Stomach (tissue), 9 donors: Measurements from ENCODE around the gene SYNPO2. TPM values are rescaled to one million over a fixed set of nuclear protein-coding genes. Genes with fewer than 3 reads are reported as not detected.

Source experiments
- DNase-seq, 2 donors: peaks; one replicate each; pipeline versions ENCODE4 v3.0.0 to v3.0.0-alpha.2; 2013 to 2019
- H3K27ac ChIP-seq, 5 donors: fragments of 200-600 bp in 4 of 5; sonication (generic) in 4 of 5; one replicate each; pipeline ENCODE4 v1.5.1; 2013 to 2019; ENCODE audit warnings: mild to moderate bottlenecking in 1 of 5, moderate library complexity in 1 of 5
- H3K27me3 ChIP-seq, 3 donors: fragments of 200-600 bp; sonication (generic); one replicate each; pipeline ENCODE4 v1.5.1; 2017 to 2019; ENCODE audit warnings: mixed run types in 1 of 3
- H3K36me3 ChIP-seq, 4 donors: fragments of 200-600 bp; sonication (generic); 1 replicate in 3 of 4; 2 replicates in 1 of 4; pipeline ENCODE4 v1.5.1; 2016 to 2019
- H3K4me1 ChIP-seq, 4 donors: fragments of 200-600 bp; sonication (generic); one replicate each; pipeline ENCODE4 v1.5.1; 2016 to 2019
- H3K4me3 ChIP-seq, 4 donors: fragments of 200-600 bp; sonication (generic) in 3 of 4; one replicate each; pipeline ENCODE4 v1.5.1; 2016 to 2019; ENCODE audit warnings: mild to moderate bottlenecking in 1 of 4
- H3K9me3 ChIP-seq, 4 donors: fragments of 200-600 bp; sonication (generic); one replicate each; pipeline ENCODE4 v1.5.1; 2016 to 2019
- POLR2A ChIP-seq, 4 donors: fragments of 450-650 bp; IDR thresholded peaks; one replicate each; pipeline ENCODE4 v1.6.1; 2016; ENCODE audit warnings: antibody characterized with exemption in 4 of 4, control low read depth in 2 of 4, mild to moderate bottlenecking in 1 of 4, moderate library complexity in 1 of 4
- POLR2AphosphoS5 ChIP-seq, 3 donors: sonication (generic); formaldehyde crosslinking; IDR thresholded peaks; one replicate each; pipeline ENCODE4 v1.6.1; 2016; ENCODE audit warnings: antibody characterized with exemption in 3 of 3
- WGBS, 5 donors: extraction: QIAGEN DNeasy Blood & Tissue Kit in 3 of 5; methylation state at CpG; one replicate each; pipeline versions ENCODE4 v1.1.5 to v1.1.7; 2013 to 2018; 5-methylcytosine and 5-hydroxymethylcytosine counted together
- intact Hi-C: fragments of 100-400 bp; cut with DNase I; formaldehyde crosslinking; loops from one replicate; pipeline ENCODE4 v1.15.1; 2023; ENCODE audit warnings: low total_unique reads
- polyA plus RNA-seq, 3 donors: library from polyadenylated mRNA; stranded (reverse); fragments of 200-250 nt; gene quantifications; one replicate each; pipeline ENCODE4 v1.2.3, GENCODE V29; 2013
- total RNA-seq, 5 donors: library from RNA; depleted of rRNA; stranded (reverse); fragments of >200 nt; gene quantifications; one replicate each; pipeline versions ENCODE4 v1.1.0 to v1.2.3, GENCODE V29; 2014 to 2016
- donor health status: healthy with polysubstance abuse.
- donor health status: Bipolar disorder and iron deficiency.
- donor health status: healthy.

SYNPO2 gene
- total and polyA plus RNA-seq, 8 donors: 24.8 to 644 (median 150) TPM

DNA sequence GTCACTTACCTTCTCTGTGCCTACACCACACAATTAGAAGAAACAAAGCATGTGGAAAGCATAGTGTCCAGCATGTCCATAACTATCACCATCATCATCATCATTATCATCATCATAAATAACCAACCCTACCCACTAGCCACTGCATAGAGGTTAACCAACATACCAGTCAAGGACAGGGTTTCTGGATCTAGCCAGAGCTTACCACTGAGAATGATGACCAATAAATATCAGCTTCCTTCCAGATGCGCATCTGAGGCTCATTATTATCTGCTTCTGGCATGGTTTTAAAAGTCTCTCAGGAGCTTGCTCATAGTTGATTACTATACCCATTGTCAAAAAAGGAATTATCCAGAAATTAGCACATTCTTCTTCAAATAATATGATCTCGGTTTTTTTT, 221.5 kb downstream of the SYNPO2 start:
- WGBS, 5 donors: 89 to 98% (median 95%) methylated on average over 2 of the region's 2 CpGs
- DNase-seq: no peak
- TF ChIP-seq POLR2AphosphoS5 (IDR thresholded peaks at IDR 0.05) (no peak), POLR2A (IDR thresholded peaks at IDR 0.05) (no peak)

More for the DNA sequence above, 221.5 kb downstream of the SYNPO2 start:
- Histone ChIP-seq H3K36me3 (no peaks in the 10 kb centered on the region), H3K4me3 (no peak overlapping the region), H3K4me1 (peaks cover 0 to 27% (median 13%) of the 10 kb centered on the region in 4 donors), H3K27me3 (no peaks in the 10 kb centered on the region), H3K9me3 (no peaks in the 10 kb centered on the region), H3K27ac (no peak overlapping the region)
- intact Hi-C loops: no loop called here

Other genes with a start within 250 kb of the SYNPO2 start
- gene METTL14, start 203.5 kb upstream of the SYNPO2 start, total RNA-seq: 10 to 100 TPM in 3 of 5 donors, 1 to 10 TPM in 2; 1.8 to 71.4 (median 12.5) TPM
- 10 to 100 TPM in 1 of 3 donors, 1 to 10 TPM in 2; 6.8 to 11.2 (median 7.9) TPM for gene METTL14, start 203.5 kb upstream of the SYNPO2 start, polyA plus RNA-seq
- 100 to 1,000 TPM in 1 of 5 donors, 10 to 100 TPM in 4; 25.9 to 132 (median 55.8) TPM for gene SEC24D, start 52.7 kb upstream of the SYNPO2 start, total RNA-seq
- gene SEC24D, start 52.7 kb upstream of the SYNPO2 start, polyA plus RNA-seq: 10 to 100 TPM in 2 of 3 donors, 1 to 10 TPM in 1; 6.7 to 19.6 (median 17.4) TPM
- gene MYOZ2, start 247.0 kb downstream of the SYNPO2 start, total RNA-seq: 1 to 10 TPM in 2 of 5 donors, under 1 TPM in 1, not detected in 2; 0.73 to 1.4 (median 1.2) TPM
- gene MYOZ2, start 247.0 kb downstream of the SYNPO2 start, polyA plus RNA-seq: under 1 TPM; 0.31 to 0.44 (median 0.33) TPM